OCI-LY1 (cell line): ENCODE measurements around the gene ABLIM1.

Source experiments
- EZH2 ChIP-seq: fragments of 200-600 bp; sonication (generic), shearing (Covaris generic); IDR thresholded peaks from 2 replicates; pipeline ENCODE4 v1.8.0; 2017; ENCODE audit warnings: borderline replicate concordance, mixed run types, mild to moderate bottlenecking, antibody characterized with exemption, low read length, moderate library complexity, mixed read lengths
- TF ChIP-seq, protein P1 (sequence below): fragments of 200-600 bp; sonication (generic), shearing (Covaris generic); IDR thresholded peaks from 2 replicates; pipeline ENCODE4 v1.5.1; 2017; ENCODE audit warnings: mild to moderate bottlenecking, antibody characterized with exemption, low read length, moderate library complexity, mixed read lengths

DNA sequence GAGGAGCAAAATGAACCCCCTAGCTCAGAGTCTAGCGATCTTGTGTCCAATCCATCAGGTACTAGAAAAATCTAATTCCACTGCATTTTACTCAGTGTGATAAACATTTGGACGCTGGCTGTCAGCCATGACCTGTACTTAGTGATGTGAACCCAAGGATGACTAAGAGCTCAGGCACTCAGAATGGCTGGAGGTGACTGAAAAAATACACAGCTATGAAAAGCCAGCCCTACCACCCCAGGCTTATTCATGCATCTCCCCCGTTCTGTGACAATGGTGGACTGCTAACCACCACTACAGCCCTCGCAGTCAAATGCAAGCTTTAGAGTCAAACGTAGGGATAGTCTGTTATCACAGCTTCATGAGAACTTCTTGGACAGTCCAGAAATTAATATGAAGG is 268.6 kb downstream of the ABLIM1 start:
- TF ChIP-seq, protein P1, sequence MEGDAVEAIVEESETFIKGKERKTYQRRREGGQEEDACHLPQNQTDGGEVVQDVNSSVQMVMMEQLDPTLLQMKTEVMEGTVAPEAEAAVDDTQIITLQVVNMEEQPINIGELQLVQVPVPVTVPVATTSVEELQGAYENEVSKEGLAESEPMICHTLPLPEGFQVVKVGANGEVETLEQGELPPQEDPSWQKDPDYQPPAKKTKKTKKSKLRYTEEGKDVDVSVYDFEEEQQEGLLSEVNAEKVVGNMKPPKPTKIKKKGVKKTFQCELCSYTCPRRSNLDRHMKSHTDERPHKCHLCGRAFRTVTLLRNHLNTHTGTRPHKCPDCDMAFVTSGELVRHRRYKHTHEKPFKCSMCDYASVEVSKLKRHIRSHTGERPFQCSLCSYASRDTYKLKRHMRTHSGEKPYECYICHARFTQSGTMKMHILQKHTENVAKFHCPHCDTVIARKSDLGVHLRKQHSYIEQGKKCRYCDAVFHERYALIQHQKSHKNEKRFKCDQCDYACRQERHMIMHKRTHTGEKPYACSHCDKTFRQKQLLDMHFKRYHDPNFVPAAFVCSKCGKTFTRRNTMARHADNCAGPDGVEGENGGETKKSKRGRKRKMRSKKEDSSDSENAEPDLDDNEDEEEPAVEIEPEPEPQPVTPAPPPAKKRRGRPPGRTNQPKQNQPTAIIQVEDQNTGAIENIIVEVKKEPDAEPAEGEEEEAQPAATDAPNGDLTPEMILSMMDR: no peak
- no peak for TF ChIP-seq EZH2
